Measurements from ENCODE around the gene CYBC1. TPM values are rescaled to one million over a fixed set of nuclear protein-coding genes. Genes with fewer than 3 reads are reported as not detected.
"Not testable (repeated sequence)": the region's sequence is repeated elsewhere in the genome, so short reads cannot be mapped to it uniquely, and the experiment has no call there.

CYBC1 gene
- total and polyA plus RNA-seq, 2 donors (not counting 1 experiment from before 2014, with no cell fraction given), result 328 to 569 TPM

GRCh38 chr17:82457073-82457928 lies 6.7 kb upstream of the CYBC1 start:
- Mint-ChIP-seq H3K9me3 (ENCODE audit: insufficient read depth) (no peaks in the 10 kb centered on the region), H3K4me3 (peak overlapping the region; percentile 81), H3K4me1 (peaks cover 18% of the 10 kb centered on the region), H3K27me3 (no peaks in the 10 kb centered on the region), H3K27ac (peak overlapping the region; percentile 90)
- Histone ChIP-seq H3K27ac (ENCODE audit: low read length in 2 of 2) (peak overlapping the region; percentile 91 to 99), H4K20me1 (ENCODE audit: control insufficient read depth, insufficient read depth, low read length, poor library complexity, severe bottlenecking) (peaks cover 15% of the 10 kb centered on the region), H3K27me3 (replicated peaks in 1 of 4; ENCODE audit: control extremely low read depth in 1 of 4, control insufficient read depth in 3 of 4, insufficient read depth in 4 of 4, low read length in 3 of 4) (no peaks in the 10 kb centered on the region), H3K4me3 (ENCODE audit: control extremely low read depth in 1 of 5, extremely low read depth in 1 of 5, insufficient read depth in 1 of 5, low read depth in 2 of 5, low read length in 4 of 5) (peak overlapping the region; percentile 53 to 82 (median 74)), H3K79me2 (ENCODE audit: control insufficient read depth, insufficient read depth, low read length) (peaks cover 44% of the 10 kb centered on the region), H3K4me1 (ENCODE audit: control insufficient read depth in 2 of 2, insufficient read depth in 2 of 2, low read length in 2 of 2) (peaks cover 13 to 19% of the 10 kb centered on the region in 2 donors), H3K36me3 (replicated peaks in 1 of 2; ENCODE audit: control extremely low read depth in 1 of 2, control insufficient read depth in 1 of 2, extremely low read depth in 1 of 2, insufficient read depth in 2 of 2, low read length in 1 of 2) (peaks cover 1 to 17% of the 10 kb centered on the region in 2 experiments), H2AFZ (ENCODE audit: insufficient read depth, low read depth, low read length, poor library complexity, severe bottlenecking) (peak overlapping the region; percentile 68), H3K9ac (ENCODE audit: low read length) (peak overlapping the region; percentile 97), H3K4me2 (replicated peaks; ENCODE audit: low read depth, low read length, poor library complexity, severe bottlenecking) (peak overlapping the region; percentile 82), H3K9me3 (ENCODE audit: control extremely low read depth in 1 of 3, control insufficient read depth in 2 of 3, insufficient read depth in 1 of 3, low read length in 2 of 3) (peaks cover 0 to 4% (median 0%) of the 10 kb centered on the region in 3 donors)
- ChIA-PET CTCF (interaction anchor here (0.8 to 2.1 kb wide), 3 partner anchors 8 to 52 kb away, joined by 3 to 8 read pairs (median 3); no protein-coding TSS in a partner anchor), POLR2A (interaction anchor here (0.9 to 2.9 kb wide), 3 partner anchors 8 to 80 kb away, joined by 4 to 24 read pairs (median 5); partner anchors contain the start of gene FOXK2)
- no peak for ATAC-seq (ENCODE audit: low read depth)
- no peak for TF ChIP-seq EZH2 (IDR thresholded peaks at IDR 0.05; ENCODE audit: borderline replicate concordance, insufficient read depth, low read depth, low read length, poor library complexity, severe bottlenecking)
- TF ChIP-seq CTCF (IDR thresholded peaks at IDR 0.05), result no peak
- 98% methylated on average over 6 of the region's 10 CpGs for WGBS (ENCODE audit: insufficient coverage)
- intact Hi-C loops (cut with micrococcal nuclease), result loop anchor here (5.0 kb wide), 1 partner anchor 295 kb away; the partner anchor contains the start of gene TBCD
- DNase-seq, result no peak

GRCh38 chr17:82453706-82454105 lies 3.2 kb upstream of the CYBC1 start:
- H3K9ac ChIP-seq (ENCODE audit: low read length); H2AFZ ChIP-seq (ENCODE audit: insufficient read depth, low read depth, low read length, poor library complexity, severe bottlenecking); H3K9me3 ChIP-seq (ENCODE audit: control extremely low read depth in 1 of 3, control insufficient read depth in 2 of 3, insufficient read depth in 1 of 3, low read length in 2 of 3); intact Hi-C loops (cut with micrococcal nuclease); CTCF ChIA-PET; ATAC-seq (ENCODE audit: low read depth); H3K4me2 ChIP-seq (replicated peaks; ENCODE audit: low read depth, low read length, poor library complexity, severe bottlenecking); H3K9me3 Mint-ChIP-seq (ENCODE audit: insufficient read depth); POLR2A ChIA-PET; DNase-seq; H3K36me3 ChIP-seq (replicated peaks in 1 of 2; ENCODE audit: control extremely low read depth in 1 of 2, control insufficient read depth in 1 of 2, extremely low read depth in 1 of 2, insufficient read depth in 2 of 2, low read length in 1 of 2); H3K4me3 Mint-ChIP-seq; H3K27me3 Mint-ChIP-seq; H3K4me3 ChIP-seq (ENCODE audit: control extremely low read depth in 1 of 5, extremely low read depth in 1 of 5, insufficient read depth in 1 of 5, low read depth in 2 of 5, low read length in 4 of 5); H4K20me1 ChIP-seq (ENCODE audit: control insufficient read depth, insufficient read depth, low read length, poor library complexity, severe bottlenecking); H3K27ac ChIP-seq (ENCODE audit: low read length in 2 of 2); H3K27ac Mint-ChIP-seq; H3K27me3 ChIP-seq (replicated peaks in 1 of 4; ENCODE audit: control extremely low read depth in 1 of 4, control insufficient read depth in 3 of 4, insufficient read depth in 4 of 4, low read length in 3 of 4): not testable (repeated sequence)
- Histone ChIP-seq H3K4me1 (ENCODE audit: control insufficient read depth in 2 of 2, insufficient read depth in 2 of 2, low read length in 2 of 2) (peaks cover 21 to 28% of the 10 kb centered on the region in 2 donors), H3K79me2 (ENCODE audit: control insufficient read depth, insufficient read depth, low read length) (peaks cover 34% of the 10 kb centered on the region)
- peaks cover 35% of the 10 kb centered on the region for H3K4me1 Mint-ChIP-seq
- 95% methylated on average over 13 of the region's 21 CpGs for WGBS (ENCODE audit: insufficient coverage)

GRCh38 chr17:82453151-82453550 lies 2.6 kb upstream of the CYBC1 start:
- POLR2A ChIA-PET; H3K9me3 ChIP-seq (ENCODE audit: control extremely low read depth in 1 of 3, control insufficient read depth in 2 of 3, insufficient read depth in 1 of 3, low read length in 2 of 3); H3K4me2 ChIP-seq (replicated peaks; ENCODE audit: low read depth, low read length, poor library complexity, severe bottlenecking); ATAC-seq (ENCODE audit: low read depth); DNase-seq; H3K4me3 ChIP-seq (ENCODE audit: control extremely low read depth in 1 of 5, extremely low read depth in 1 of 5, insufficient read depth in 1 of 5, low read depth in 2 of 5, low read length in 4 of 5); H3K36me3 ChIP-seq (replicated peaks in 1 of 2; ENCODE audit: control extremely low read depth in 1 of 2, control insufficient read depth in 1 of 2, extremely low read depth in 1 of 2, insufficient read depth in 2 of 2, low read length in 1 of 2); intact Hi-C loops (cut with micrococcal nuclease); H3K27ac ChIP-seq (ENCODE audit: low read length in 2 of 2); H3K4me3 Mint-ChIP-seq; H3K27ac Mint-ChIP-seq; H3K9me3 Mint-ChIP-seq (ENCODE audit: insufficient read depth); H3K27me3 Mint-ChIP-seq; H2AFZ ChIP-seq (ENCODE audit: insufficient read depth, low read depth, low read length, poor library complexity, severe bottlenecking); H3K27me3 ChIP-seq (replicated peaks in 1 of 4; ENCODE audit: control extremely low read depth in 1 of 4, control insufficient read depth in 3 of 4, insufficient read depth in 4 of 4, low read length in 3 of 4); H3K9ac ChIP-seq (ENCODE audit: low read length); CTCF ChIA-PET; H4K20me1 ChIP-seq (ENCODE audit: control insufficient read depth, insufficient read depth, low read length, poor library complexity, severe bottlenecking): not testable (repeated sequence)
- H3K4me1 Mint-ChIP-seq, result peaks cover 35% of the 10 kb centered on the region
- Histone ChIP-seq H3K4me1 (ENCODE audit: control insufficient read depth in 2 of 2, insufficient read depth in 2 of 2, low read length in 2 of 2) (peaks cover 23 to 31% of the 10 kb centered on the region in 2 donors), H3K79me2 (ENCODE audit: control insufficient read depth, insufficient read depth, low read length) (peaks cover 34% of the 10 kb centered on the region)
- WGBS (ENCODE audit: insufficient coverage), result 93% methylated on average over 3 of the region's 7 CpGs

Measured in B cell (primary cell).